CD4-positive, alpha-beta T cell treated with Interleukin-15 for 4 hours (primary cell): ENCODE results near the gene VPS13D.

ENCODE experiments used
- DNase-seq: peaks from one replicate; pipeline ENCODE4 v3.0.0-alpha.2; 2020; ENCODE audit warnings: low spot score

The VPS13D gene

GRCh38 chr1:12335815-12336214, 106.0 kb downstream of the VPS13D start:
- DNase-seq = no peak

GRCh38 chr1:12336413-12336812, 106.6 kb downstream of the VPS13D start:
- no peak for DNase-seq

GRCh38 chr1:12338017-12338416, 108.2 kb downstream of the VPS13D start:
- no peak for DNase-seq

GRCh38 chr1:12338823-12339222, 109.0 kb downstream of the VPS13D start:
- no peak for DNase-seq

- no peak for DNase-seq
Measured at GRCh38 chr1:12339396-12339795, 109.6 kb downstream of the VPS13D start.

- DNase-seq = no peak
Measured at GRCh38 chr1:12339811-12340543, 110.1 kb downstream of the VPS13D start.

- DNase-seq = no peak
Measured at GRCh38 chr1:12340544-12340930, 110.7 kb downstream of the VPS13D start.

- DNase-seq = no peak
Measured at GRCh38 chr1:12341667-12342066, 111.8 kb downstream of the VPS13D start.

GRCh38 chr1:12342401-12343003, 112.7 kb downstream of the VPS13D start:
- no peak for DNase-seq

GRCh38 chr1:12343823-12344487, 114.1 kb downstream of the VPS13D start:
- no peak for DNase-seq

GRCh38 chr1:12344596-12345349, 114.9 kb downstream of the VPS13D start:
- no peak for DNase-seq

GRCh38 chr1:12345350-12346217, 115.8 kb downstream of the VPS13D start:
- peak; percentile 20 for DNase-seq

GRCh38 chr1:12346483-12347151, 116.8 kb downstream of the VPS13D start:
- DNase-seq = no peak

GRCh38 chr1:12348113-12348512, 118.3 kb downstream of the VPS13D start:
- no peak for DNase-seq

GRCh38 chr1:12353981-12354380, 124.2 kb downstream of the VPS13D start:
- DNase-seq = no peak

- DNase-seq = no peak
Measured at GRCh38 chr1:12356004-12356890, 126.4 kb downstream of the VPS13D start.

- no peak for DNase-seq
Measured at GRCh38 chr1:12358499-12358898, 128.7 kb downstream of the VPS13D start.

GRCh38 chr1:12359359-12360133, 129.7 kb downstream of the VPS13D start:
- DNase-seq = no peak

GRCh38 chr1:12368646-12369045, 138.8 kb downstream of the VPS13D start:
- DNase-seq = no peak
